Measurements from ENCODE around the gene CCDC69.
A peak's percentile ranks its signal among the peaks of the same experiment; 100 is the strongest.

CCDC69 gene

DNA sequence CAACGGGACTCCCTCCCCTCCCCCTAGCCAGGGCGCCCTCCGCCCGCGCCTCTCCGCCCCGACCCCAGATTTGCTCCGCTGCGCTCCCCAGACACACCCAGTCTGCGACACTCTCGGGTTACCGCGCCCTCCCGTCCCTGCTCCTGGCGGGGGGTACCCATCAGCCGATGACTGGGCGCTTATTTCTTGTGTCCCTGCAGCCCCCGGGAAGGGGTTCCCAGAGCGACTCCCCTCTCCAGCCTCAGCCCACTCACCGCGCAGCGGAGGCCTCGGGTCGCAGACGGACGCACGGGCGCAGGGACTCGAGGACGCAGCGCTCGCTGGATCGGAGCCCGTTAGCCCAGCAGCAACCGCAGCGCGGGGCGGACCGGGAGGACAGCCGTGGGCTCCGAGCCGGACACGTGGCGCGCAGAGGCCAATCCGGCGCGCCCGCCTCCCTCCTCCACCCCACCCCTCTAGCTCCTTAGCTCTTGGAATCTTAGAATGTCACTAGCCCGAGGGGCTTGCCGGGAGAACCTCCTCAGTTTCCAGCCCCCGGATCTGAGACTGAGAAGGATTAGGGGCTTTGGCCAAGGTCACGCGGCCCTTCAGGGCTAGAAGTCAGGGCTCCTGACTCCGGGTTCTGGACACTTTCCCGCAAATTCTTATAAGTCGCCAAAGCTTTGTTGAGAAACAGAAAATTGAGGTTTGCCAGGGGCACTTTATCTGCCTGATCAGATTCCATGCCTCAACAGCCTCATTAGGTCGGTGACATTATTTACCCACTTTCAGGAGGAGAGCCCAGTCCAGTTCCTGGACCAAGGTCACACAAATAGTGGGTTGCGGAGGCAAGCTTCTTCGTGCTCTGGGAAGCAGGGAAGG is 66.2 kb downstream of the CCDC69 start, which contains the start of gene ANXA6:
Gene ANXA6 (minus strand): TSS at position 354 of the 861 bp plus-strand sequence. CDS start 9,878 bp downstream, outside the sequence.
- DNase-seq: peak; percentile 50

DNA sequence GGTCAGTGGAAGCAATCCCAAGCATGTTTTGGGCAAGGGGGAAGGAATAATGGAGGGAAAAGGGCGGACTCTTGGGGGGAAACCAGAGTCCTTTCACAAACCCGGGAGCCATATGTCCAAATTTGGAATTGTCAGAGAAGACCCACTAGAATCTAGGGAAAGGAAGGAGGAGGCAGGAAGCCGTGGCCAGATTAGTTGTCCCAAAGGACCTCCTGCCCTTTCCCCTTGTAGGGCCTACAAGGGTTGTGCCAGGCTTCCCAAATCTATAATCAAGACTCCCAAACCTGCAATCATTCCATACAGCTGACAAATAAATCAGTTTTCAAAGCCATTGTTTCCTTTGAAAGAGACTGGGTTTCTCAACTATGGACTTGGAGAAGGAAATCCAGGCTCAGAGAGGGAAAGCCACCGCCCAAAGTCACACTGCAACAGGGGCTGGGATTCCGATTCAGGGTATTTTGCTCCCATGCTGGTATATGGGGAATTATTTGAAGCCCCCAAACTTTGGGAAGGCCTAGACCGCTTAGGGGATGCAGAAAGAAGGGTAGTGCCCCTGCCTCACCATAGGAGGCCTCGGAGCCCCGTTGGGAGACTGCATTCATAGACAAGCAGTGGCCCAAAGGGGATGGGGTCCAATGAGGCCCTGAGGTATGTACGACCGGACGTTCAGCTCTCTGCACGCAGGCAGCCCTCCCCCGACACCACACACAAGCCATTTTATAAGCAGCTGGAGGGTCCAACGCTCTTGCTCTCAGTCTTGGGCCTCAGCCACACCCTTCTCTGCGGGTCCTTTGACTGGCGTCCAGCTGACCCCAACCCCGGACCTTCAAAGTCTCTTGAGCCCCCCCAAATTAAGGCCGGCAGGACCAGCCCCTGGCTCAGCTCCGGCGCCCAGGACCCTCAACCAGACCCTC is 67.1 kb downstream of the CCDC69 start:
- peak; percentile 48 for DNase-seq

DNA sequence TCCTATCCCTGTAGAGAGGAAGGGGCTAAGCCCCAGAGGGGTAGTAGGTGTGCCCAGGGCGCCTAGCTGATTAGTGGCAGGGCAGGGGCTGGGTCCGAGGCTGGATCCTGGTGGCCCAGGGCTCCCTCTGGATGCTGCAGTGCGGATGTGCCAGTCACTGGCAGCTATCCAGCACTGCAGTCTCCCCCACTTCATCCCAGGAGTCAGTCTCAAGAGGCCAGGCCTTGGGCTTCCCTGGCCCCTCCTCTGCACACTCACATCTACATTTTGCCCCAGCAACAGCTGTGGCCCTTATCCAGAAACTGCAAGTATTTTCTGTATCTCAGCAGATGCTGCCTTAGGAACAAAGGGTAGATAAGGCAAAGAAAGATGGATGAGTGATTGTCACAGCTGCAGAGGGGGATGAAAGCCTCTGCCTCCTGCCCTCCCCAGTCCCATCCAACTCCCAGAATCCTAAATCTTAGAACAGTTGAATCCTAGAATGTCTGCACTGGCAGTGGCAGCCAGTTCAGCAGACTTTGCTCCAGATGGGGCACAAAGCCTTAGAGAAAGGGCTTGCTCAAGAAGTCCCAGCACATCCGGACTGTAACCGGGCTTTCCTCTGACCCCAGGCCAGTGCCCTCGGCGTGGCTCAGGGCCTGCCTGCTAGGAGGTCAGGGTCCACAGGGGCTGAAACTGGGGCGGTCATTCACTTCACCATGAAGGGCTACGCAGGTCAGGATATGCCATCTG is 68.0 kb downstream of the CCDC69 start:
- peak; percentile 74 for DNase-seq

DNA sequence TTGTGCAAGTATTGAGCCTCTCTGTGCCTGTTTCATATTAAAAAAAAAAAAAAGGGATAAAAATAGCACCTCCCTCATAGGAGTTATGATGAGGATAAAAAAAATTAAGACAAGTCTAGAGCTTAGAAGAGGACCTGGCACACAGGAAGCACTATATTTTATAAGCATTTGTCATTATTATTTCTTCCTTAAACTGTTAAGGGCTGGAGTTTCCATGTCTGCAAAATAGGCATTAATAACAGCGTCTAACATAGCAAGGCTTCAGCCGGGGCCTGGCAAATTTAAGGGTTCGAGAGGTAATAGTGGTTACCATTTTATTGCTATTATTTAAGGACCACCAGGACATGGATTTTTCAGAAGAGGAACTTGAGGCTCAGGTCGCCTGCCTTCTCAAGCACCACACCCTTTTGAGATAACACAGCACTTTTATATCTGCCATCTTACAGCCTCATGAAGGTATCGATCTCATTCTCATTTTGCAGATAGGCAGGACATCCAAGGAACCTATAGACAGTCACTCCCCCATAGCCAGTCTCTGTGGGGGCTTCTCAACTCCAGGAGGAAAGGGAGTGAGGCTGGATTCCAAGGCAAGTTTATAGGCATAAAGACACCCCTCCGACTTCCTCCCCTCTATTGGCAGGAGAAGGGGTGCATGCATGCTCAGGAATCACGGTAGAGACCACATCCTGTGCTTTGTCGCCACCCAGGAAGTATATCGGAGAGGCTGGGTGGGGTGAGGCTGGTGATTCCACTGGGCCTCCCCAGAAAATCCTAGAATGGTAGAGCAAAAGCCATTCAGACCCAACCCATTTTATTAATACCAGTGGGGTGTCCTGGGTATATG is 68.7 kb downstream of the CCDC69 start:
- DNase-seq: no peak

DNA sequence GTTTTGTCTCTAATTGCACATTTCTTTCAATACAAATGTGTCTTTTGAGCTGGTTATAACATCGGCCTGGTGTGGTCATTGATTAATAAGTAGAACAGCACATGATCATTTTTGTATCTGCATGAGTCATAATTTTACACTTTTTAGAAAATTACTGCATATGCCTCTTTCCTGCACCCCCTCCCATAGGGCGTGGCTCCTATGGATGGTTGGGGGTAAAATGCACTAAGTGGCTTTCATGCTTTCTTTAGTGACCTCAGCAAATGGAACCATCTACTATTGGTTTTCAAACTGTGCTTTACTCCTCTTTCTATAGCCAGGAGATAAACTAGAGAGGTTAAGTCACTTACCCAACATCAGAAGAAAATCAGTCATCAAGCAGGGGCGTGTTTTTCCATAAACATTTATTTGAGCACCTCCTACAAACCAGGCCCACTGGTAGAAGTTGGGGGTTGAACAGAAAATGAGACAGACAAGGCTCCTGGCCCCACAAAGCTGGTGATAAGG is 70.1 kb downstream of the CCDC69 start:
- no peak for DNase-seq

DNA sequence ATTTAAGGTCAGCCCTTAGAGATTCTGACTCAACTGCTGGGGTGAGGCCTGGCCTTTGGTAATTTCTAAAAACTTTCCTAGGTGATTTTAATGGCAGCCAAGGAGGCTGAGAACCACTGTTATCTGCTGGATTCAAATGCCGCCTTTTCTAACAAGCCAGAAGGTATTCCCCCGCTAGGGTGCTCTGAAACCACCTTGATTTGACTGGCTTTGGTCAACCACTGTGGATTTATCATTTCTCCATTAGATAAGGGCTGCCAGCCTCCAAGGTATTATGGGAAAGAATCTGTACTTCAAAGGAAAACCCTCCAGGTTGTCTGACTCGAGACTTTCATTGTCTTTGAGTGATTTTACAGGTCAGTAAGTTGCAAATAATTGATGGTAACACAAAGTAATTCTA is 70.6 kb downstream of the CCDC69 start:
- DNase-seq: no peak

DNA sequence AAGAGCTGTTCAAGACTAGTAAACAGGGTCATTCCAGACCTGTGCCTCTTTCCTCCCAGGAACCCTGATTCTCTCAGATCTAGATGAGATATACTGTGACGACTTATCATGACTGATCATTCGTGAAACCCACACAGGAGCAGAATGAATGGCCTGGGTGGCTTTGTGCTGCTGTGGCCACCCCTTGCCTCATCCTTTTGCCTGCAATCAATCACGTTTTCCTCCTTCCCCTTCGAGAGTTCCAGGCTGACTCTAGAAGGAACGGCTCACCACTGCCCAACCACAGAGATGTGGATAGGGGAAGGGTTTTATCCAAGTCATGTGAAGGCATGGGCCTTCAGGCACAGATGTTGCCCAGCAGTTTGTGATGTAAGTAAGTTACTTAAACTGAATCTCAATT is 72.1 kb downstream of the CCDC69 start:
- DNase-seq: no peak

DNA sequence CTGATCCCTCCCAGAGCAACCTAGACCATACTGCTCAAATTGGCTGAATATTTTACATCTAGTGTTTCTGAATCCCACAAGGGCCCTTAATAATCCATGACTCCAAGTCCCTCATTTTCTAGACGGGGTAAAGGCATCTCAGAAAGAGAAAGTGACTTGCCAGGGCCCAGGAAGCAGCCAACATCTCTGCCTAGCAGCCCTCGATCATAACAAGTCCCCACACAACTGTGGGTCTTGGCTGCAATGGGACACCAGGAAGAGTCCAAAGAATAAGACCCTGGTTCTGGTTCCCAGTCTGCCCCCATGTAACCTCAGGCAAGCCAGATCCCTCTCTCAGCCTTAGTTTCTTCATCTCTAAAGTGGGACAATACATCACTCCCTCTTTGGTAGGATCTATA is 72.6 kb downstream of the CCDC69 start:
- DNase-seq: no peak

DNA sequence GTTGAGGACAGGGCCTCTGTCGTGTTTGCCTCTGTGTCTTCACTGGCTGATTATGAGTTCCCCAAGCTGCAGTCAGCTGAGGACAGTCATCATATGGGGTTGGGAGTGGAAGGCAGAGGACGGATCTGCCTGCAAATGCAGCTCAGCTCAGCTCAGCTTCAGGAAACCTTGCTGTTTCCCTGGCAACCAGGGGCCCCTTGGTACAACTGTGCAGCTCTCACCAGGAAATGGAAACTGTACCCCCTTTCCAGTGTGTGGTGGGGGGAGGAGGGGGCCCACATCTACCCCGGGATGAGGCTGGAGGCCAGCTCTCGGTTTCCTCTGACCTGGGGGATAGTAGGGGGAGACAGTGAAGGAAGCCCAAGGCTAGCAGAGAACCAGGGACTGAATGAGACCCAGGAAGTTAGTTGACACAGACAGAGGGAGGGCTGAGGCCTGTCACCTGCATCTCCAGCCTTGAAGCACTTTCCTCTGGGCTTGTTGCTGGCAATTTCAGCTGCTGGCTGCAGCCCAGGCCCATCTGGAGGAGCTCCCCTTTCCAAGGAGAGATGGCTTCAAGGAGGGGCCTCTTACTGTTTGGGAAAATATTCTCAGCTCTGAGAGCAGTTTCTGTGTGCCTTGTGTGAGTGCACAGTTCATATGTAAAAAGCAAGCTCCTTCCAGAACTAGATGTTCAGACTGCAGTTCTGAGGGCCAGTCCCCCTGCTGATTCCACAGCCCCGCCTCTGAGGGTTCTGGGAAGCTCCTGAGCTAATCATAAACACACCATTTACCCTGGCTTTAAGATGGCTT is 73.2 kb downstream of the CCDC69 start:
- DNase-seq: peak; percentile 20

DNA sequence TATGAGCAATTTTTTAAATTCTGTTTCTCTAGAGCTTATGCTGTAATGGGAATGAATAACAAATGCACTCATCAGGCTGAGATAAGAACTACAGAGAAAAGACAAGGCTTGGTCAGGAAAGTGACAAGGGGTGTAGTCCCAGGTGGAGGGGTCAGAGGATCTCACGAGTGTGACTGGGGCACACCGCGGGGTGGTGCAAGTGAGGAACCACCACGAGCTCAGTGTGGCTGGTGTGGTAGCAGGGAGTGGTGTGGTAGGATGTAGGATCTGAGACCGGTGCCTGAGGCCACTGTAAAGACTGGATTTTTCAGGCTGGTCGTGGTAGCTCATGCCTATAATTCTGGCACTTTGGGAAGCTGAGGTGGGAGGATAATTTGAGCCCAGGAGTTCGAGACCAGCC is 75.3 kb downstream of the CCDC69 start:
- no peak for DNase-seq

DNA sequence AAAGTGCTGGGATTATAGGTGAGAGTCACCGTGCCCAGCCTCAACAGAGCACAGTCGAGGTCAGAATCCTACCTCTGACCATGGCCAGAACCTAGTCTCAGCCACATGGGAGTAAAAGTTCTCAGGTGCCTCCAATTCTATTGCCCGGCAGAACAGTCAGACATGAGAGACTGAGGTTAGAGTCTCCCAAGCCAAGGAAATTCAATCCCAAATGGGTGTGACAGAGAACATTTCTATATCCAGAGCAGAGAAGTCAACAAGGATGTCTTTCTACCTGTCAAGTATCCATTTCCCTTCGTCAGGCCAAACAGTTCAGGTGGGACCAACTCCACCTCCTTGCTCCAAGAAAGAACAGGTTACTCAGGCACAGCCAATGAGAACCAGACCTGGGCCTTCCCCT is 76.9 kb downstream of the CCDC69 start:
- DNase-seq: no peak

DNA sequence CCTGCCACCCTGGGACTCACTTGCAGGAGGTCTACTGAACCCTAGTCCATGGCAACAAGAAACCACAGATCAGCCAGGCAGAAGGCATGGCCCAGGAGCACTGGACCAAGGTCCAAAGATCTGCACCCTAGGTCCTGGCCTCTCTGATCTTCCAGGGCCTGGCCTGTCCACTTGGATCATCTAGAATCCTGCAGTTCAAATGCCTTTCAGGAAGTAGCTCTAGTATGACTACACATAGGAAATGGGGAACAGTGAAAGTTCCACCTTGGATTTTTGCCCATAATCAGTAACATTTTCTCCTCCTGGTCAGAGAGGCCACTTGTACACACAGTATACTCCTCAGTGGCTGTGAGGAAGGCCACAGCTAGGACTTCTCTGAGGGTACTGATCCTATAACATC is 77.8 kb downstream of the CCDC69 start:
- DNase-seq: no peak

DNA sequence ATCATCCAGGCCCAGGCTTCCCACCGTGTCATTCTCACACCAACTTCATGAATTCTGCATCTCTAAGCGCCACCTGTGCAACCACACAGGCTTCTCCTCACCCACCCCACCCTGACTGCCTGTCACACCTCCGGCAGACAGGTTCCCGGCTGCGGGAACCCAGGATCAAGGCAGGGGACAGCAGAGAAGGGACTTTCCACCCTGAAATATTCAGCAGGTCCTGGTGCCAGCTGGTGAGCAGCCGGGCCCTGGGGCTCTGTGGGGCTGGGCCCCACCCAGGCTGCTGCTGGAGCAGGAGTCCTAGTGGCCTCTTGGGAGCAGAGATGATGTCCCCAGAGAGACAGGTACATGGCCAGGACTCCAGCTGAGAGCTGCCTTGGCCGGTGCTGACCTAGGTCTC is 79.0 kb downstream of the CCDC69 start:
- DNase-seq: no peak

DNA sequence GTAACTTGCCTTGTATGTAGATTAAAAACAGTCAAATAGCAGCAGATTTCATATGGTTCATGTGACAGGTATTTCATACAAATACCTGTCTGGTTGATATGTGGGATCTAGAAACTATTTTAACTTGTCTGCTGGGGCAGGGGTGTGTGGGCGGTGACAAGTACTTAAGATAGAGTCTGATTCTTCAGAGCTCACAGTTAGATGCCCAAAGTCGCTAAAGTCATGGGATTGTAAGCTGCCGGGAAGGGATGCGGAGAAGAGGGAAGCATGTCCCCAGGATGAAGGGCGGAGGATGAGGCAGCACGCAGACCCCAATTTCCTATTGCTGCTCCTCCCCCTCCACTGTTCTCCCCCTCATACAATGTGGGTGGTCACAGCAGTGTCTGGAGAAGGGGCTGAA is 79.6 kb downstream of the CCDC69 start:
- no peak for DNase-seq

DNA sequence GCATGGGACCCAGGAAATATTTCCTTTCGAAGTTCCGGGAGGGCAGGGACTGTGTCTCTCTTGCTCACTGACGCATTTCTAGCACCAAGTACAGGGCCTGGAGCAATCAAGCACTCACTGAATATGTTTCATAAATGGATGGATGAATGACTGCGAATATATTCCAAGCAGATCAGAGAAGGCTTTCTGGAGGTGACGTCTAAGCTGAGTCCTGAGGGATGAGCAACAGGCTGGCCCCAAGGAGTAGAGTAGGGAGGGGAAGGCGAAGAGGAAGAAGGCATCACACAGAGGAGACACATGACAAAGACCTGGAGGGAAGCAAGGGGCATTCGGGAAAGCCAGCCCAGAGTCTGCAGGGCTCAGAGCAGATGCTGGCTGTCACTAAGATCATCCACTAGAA is 80.2 kb downstream of the CCDC69 start:
- no peak for DNase-seq

DNA sequence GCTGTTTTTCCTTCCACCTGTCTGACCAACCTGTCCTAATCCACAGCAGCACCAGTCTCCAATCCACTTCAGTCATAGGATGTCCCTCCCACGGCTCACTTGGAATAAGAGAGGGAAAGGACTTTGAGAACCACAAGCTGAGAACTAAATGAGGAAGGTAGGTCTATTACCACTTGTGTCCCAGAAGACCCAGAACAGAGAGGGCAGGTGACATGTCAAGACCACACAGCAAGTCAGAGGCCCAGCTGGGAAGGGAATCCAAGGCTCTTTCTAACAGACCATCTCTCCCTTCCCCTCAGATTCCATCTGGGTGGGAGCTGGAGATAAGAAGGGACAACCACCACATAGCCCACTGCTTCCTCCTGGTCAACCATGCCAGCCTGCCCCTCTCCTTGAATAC is 81.0 kb downstream of the CCDC69 start:
- DNase-seq: no peak

DNA sequence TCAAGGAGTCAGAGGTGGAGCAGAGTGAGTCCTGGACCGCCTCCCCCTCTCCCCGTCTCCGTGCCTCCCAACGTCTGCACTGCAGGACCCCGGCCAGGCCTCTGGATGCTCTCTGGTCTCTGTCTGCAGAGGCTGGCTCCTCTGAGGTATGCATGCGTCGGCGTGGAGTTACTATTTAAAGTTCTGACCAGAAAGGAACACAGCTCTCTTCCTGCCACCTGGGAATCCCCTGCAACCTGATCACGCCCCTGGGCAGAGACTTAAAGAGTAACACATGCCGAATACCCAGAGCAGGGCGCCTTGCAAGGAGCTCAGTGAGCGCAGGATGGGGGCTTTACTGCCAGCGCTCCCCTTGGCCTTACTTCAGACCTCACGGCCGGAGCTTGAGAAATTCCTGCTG is 82.4 kb downstream of the CCDC69 start:
- DNase-seq: no peak

DNA sequence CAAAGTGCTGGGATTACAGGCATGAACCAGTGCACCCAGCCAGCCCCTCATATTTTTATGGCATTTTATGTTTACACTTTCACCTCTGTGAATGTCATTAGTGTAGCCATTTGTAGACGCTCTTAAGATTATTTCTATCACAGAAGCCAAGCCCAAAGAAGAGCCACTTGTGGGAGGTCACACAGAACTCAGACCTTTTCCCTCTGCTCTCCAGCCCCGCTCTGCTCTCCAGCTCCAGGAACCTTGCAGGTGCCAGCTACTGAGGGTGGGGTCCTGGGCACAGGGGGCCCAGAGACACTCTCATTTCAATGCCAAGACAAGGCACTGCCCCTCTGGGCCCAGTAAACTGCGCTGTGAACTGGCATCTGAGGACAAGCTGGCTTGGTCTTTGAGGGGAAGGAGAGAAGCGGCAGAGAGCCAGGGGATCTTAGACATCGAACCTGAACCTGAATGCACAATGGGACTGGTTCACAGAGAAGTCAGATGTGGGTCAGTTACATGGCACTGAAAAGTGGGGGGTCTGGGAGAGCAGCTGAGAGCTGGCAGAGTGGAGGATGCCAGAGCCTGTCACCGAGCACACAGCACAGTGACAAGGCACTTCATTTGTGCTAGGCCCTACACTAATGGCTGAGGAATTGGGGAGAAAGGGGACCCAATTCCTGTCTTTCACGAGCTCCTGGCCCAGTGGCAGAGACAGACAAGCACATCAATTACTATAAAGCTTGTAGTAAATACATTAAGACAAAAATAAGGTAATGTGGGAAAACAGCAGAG is 83.0 kb downstream of the CCDC69 start:
- no peak for DNase-seq

DNA sequence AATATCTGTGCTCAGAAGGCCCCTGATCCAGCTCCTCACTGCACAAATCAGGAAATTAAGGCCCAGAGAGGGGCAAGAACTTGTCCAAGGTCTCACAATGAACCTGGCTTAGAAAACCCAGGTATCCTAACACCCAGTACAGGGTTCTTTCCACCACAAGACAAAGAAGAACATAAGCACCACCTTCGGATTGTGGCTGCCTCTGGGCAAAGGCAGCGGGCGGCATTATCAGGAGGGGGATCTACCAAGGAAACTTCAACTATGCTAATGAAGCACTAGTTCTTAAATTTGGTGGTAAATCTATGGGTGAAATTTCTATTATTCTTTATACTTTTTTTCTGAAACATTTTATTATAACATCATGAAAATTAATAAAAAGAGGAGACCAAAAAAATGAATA is 84.2 kb downstream of the CCDC69 start:
- no peak for DNase-seq

DNA sequence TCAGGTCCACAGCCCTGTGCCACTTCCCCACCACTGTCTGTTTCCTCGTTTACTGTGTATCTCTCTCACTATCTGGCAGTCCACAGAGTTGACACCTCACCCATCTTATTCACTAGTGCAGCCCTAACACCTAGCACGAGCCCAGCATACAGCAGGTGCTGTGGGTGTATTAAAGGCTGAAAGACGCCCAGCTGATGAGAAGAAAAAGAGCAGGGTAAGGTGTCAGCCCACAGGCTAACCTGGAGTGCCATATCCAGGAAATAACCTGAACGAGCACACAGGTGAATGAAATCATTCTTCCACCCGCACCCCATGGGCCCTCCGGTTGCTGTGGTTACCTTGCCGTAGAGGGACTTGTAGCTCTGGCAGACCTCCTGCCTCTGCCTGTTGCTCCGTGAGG is 84.9 kb downstream of the CCDC69 start:
- no peak for DNase-seq
